ENCODE results near the gene DNAJC5G. TPM values are rescaled to one million over a fixed set of nuclear protein-coding genes. Genes with fewer than 3 reads are reported as not detected.

Gene DNAJC5G
- total RNA-seq, 6 experiments from 2014 or later, result not detected

GRCh38 chr2:27233341-27233740 lies 41.9 kb upstream of the DNAJC5G start:
- DNase-seq (no peak), ATAC-seq (no peak)
- peaks cover 0 to 99% (median 51%) of the 10 kb centered on the region in 4 donors for H3K36me3 ChIP-seq
- intact Hi-C loops (cut with DNase I), result no loop called here
- H3K27ac ChIP-seq, result no peak overlapping the region
- WGBS (ENCODE audit: insufficient coverage, low coverage, low lambda C conversion rate, missing lambda C conversion rate), result 85% methylated on average over 5 of the region's 14 CpGs
- no peaks in the 10 kb centered on the region for H3K27me3 ChIP-seq
- H3K4me3 ChIP-seq, result no peak overlapping the region
- no peaks in the 10 kb centered on the region for H3K4me1 ChIP-seq
- no peaks in the 10 kb centered on the region for H3K9me3 ChIP-seq
- TF ChIP-seq CTCF (IDR thresholded peaks at IDR 0.05), result no peak
- no peak for TF ChIP-seq POLR2A (IDR thresholded peaks at IDR 0.05)

GRCh38 chr2:27236136-27236535 lies 39.1 kb upstream of the DNAJC5G start:
- Histone ChIP-seq H3K27me3 (no peaks in the 10 kb centered on the region), H3K9me3 (no peaks in the 10 kb centered on the region), H3K4me1 (no peaks in the 10 kb centered on the region), H3K27ac (no peak overlapping the region), H3K36me3 (peaks cover 0 to 100% (median 56%) of the 10 kb centered on the region in 4 donors), H3K4me3 (no peak overlapping the region)
- DNase-seq, result no peak
- TF ChIP-seq POLR2A (IDR thresholded peaks at IDR 0.05), result no peak
- TF ChIP-seq CTCF (IDR thresholded peaks at IDR 0.05), result no peak
- intact Hi-C loops (cut with DNase I), result no loop called here
- no peak for ATAC-seq
- 100% methylated on average over 5 of the region's 12 CpGs for WGBS (ENCODE audit: insufficient coverage, low coverage, low lambda C conversion rate, missing lambda C conversion rate)

DNA sequence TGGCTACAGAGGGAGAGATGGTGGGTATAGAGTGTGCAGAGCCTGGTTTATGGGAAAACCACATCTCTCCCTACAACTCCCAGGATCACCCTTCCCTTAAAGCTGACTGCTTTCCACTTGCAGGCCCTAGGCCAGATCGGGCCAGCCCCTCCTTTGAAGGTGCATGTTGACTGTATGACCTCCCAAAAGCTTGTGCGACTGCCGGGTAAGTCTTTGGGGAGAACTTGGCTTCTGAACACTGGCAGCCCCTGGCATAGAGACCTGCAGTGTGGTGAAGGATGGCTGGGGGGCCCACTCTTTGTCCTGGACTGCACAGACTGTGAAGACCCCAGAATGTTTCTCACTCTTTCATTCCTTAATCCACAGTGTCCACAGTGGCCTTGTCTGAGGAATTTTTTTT lies 38.6 kb upstream of the DNAJC5G start:
- intact Hi-C loops (cut with DNase I), result no loop called here
- Histone ChIP-seq H3K4me1 (no peaks in the 10 kb centered on the region), H3K4me3 (no peak overlapping the region), H3K9me3 (no peaks in the 10 kb centered on the region), H3K27me3 (no peaks in the 10 kb centered on the region), H3K36me3 (peaks cover 0 to 100% (median 56%) of the 10 kb centered on the region in 4 donors), H3K27ac (no peak overlapping the region)
- ATAC-seq (no peak), DNase-seq (no peak)
- WGBS (ENCODE audit: insufficient coverage, low coverage, low lambda C conversion rate, missing lambda C conversion rate), result no CpG with 5 or more reads among the region's 3 CpGs
- no peak for TF ChIP-seq CTCF (IDR thresholded peaks at IDR 0.05)
- TF ChIP-seq POLR2A (IDR thresholded peaks at IDR 0.05), result no peak

GRCh38 chr2:27237341-27237945 lies 37.8 kb upstream of the DNAJC5G start:
- ATAC-seq (no peak), DNase-seq (no peak)
- peaks cover 0 to 100% (median 53%) of the 10 kb centered on the region in 4 donors for H3K36me3 ChIP-seq
- TF ChIP-seq POLR2A (IDR thresholded peaks at IDR 0.05), result no peak
- no peak for TF ChIP-seq CTCF (IDR thresholded peaks at IDR 0.05)
- intact Hi-C loops (cut with DNase I), result no loop called here
- H3K9me3 ChIP-seq, result no peaks in the 10 kb centered on the region
- WGBS (ENCODE audit: insufficient coverage, low coverage, low lambda C conversion rate, missing lambda C conversion rate), result 100% methylated on average over 2 of the region's 15 CpGs
- no peak overlapping the region for H3K27ac ChIP-seq
- H3K4me3 ChIP-seq, result no peak overlapping the region
- no peaks in the 10 kb centered on the region for H3K27me3 ChIP-seq
- no peaks in the 10 kb centered on the region for H3K4me1 ChIP-seq

All from right lobe of liver (tissue), 6 donors.